Liver (tissue), 9 donors: ENCODE results near the gene RESF1. TPM values are rescaled to one million over a fixed set of nuclear protein-coding genes. Genes with fewer than 3 reads are reported as not detected.

Experiments
- DNase-seq: peaks from one replicate; pipeline ENCODE4 v3.0.0-alpha.2; 2017; ENCODE audit warnings: low spot score
- H3K27ac ChIP-seq, 2 donors: one replicate each; pipeline ENCODE4 v1.7.0; 2013; ENCODE audit warnings: inconsistent platforms in 2 of 2, low read length in 2 of 2, control low read depth in 1 of 2, low read depth in 1 of 2, mild to moderate bottlenecking in 1 of 2
- H3K27me3 ChIP-seq, 4 donors: one replicate each; pipeline versions ENCODE4 v1.6.1 to v1.7.0; 2013; ENCODE audit warnings: low read length in 3 of 4, inconsistent platforms in 1 of 4, mild to moderate bottlenecking in 1 of 4, moderate library complexity in 1 of 4; ENCODE audit not compliant: control insufficient read depth in 4 of 4, insufficient read depth in 4 of 4
- H3K36me3 ChIP-seq, 4 donors: one replicate each; pipeline versions ENCODE4 v1.6.1 to v1.7.0; 2013; ENCODE audit warnings: low read length in 3 of 4, mild to moderate bottlenecking in 3 of 4, low read depth in 1 of 4, moderate library complexity in 1 of 4; ENCODE audit not compliant: control insufficient read depth in 4 of 4, insufficient read depth in 3 of 4
- H3K4me1 ChIP-seq, 4 donors: one replicate each; pipeline versions ENCODE4 v1.6.1 to v1.7.0; 2013; ENCODE audit warnings: low read length in 3 of 4, mild to moderate bottlenecking in 3 of 4, moderate library complexity in 1 of 4; ENCODE audit not compliant: control insufficient read depth in 4 of 4, insufficient read depth in 4 of 4
- H3K4me3 ChIP-seq, 3 donors: one replicate each; pipeline versions ENCODE4 v1.6.1 to v1.7.0; 2013; ENCODE audit warnings: low read length in 3 of 3, control low read depth in 1 of 3, low read depth in 1 of 3, mild to moderate bottlenecking in 1 of 3
- H3K9ac ChIP-seq, 2 donors: one replicate each; pipeline ENCODE4 v1.7.0; 2013; ENCODE audit warnings: low read length in 2 of 2, mild to moderate bottlenecking in 2 of 2, moderate library complexity in 2 of 2, control low read depth in 1 of 2, low read depth in 1 of 2
- H3K9me3 ChIP-seq, 4 donors: one replicate each; pipeline versions ENCODE4 v1.6.1 to v1.7.0; 2013; ENCODE audit warnings: low read length in 3 of 4; ENCODE audit not compliant: control insufficient read depth in 4 of 4
- ATF3 ChIP-seq: IDR thresholded peaks from 2 replicates; pipeline ENCODE4 v1.6.1; 2016; ENCODE audit warnings: antibody characterized with exemption
- CTCF ChIP-seq: fragments of 150-350 bp; IDR thresholded peaks from 2 replicates; pipeline ENCODE4 v1.5.1; 2017; ENCODE audit warnings: improper control_type of control experiment, low read depth, low read length; ENCODE audit not compliant: missing input control
- FOXA2 ChIP-seq: IDR thresholded peaks from 2 replicates; pipeline ENCODE4 v1.6.1; 2016; ENCODE audit warnings: antibody characterized with exemption
- GABPA ChIP-seq, 2 donors: IDR thresholded peaks in 1 of 2; conservative IDR thresholded peaks in 1 of 2; 2 replicates each; pipeline ENCODE4 v1.6.1; 2016; ENCODE audit warnings: antibody characterized with exemption in 2 of 2, mild to moderate bottlenecking in 1 of 2, moderate library complexity in 1 of 2
- MAX ChIP-seq: IDR thresholded peaks from 2 replicates; pipeline ENCODE4 v1.6.1; 2016; ENCODE audit warnings: antibody characterized with exemption
- NR2F2 ChIP-seq: IDR thresholded peaks from 2 replicates; pipeline ENCODE4 v1.6.1; 2016; ENCODE audit warnings: antibody characterized with exemption
- RAD21 ChIP-seq, 2 donors: IDR thresholded peaks; 2 replicates each; pipeline ENCODE4 v1.6.1; 2016; ENCODE audit warnings: antibody characterized with exemption in 2 of 2, mild to moderate bottlenecking in 2 of 2
- RXRA ChIP-seq, 2 donors: IDR thresholded peaks; 2 replicates each; pipeline ENCODE4 v1.6.1; 2017 to 2018; ENCODE audit warnings: antibody characterized with exemption in 2 of 2, mild to moderate bottlenecking in 1 of 2
- SP1 ChIP-seq: IDR thresholded peaks from 2 replicates; pipeline ENCODE4 v1.6.1; 2018; ENCODE audit warnings: antibody characterized with exemption, mild to moderate bottlenecking
- TAF1 ChIP-seq: conservative IDR thresholded peaks from 2 replicates; pipeline ENCODE4 v1.6.1; 2016; ENCODE audit warnings: antibody characterized with exemption, mild to moderate bottlenecking
- YY1 ChIP-seq: IDR thresholded peaks from 2 replicates; pipeline ENCODE4 v1.6.1; 2016; ENCODE audit warnings: antibody characterized with exemption, mild to moderate bottlenecking
- WGBS: extraction: QIAGEN DNeasy Blood & Tissue Kit; methylation state at CpG from one replicate; pipeline ENCODE4 v1.1.7; 2013; 5-methylcytosine and 5-hydroxymethylcytosine counted together
- polyA plus RNA-seq, 2 donors: library from polyadenylated mRNA; stranded (reverse) in 1 of 2; unstranded in 1 of 2; fragments of 200-250 nt in 1 of 2; fragments of >200 nt in 1 of 2; fragmentation: Nextera tagmentation in 1 of 2; extraction: Ambion mirVana in 1 of 2; gene quantifications; one replicate each; pipeline versions ENCODE4 v1.2.1 to v1.2.3, GENCODE V29; 2013 to 2015
- total RNA-seq, 2 donors: library from RNA; depleted of rRNA; stranded (reverse); fragments of >200 nt; gene quantifications; one replicate each; pipeline ENCODE4 v1.2.3, GENCODE V29; 2014
- donor health status: healthy.
- donor health status: healthy.
- donor health status: healthy.
- donor health status: healthy.
- donor health status: healthy.

RESF1 gene
- total and polyA plus RNA-seq, 4 donors, result 19.5 to 69.7 (median 37.2) TPM

GRCh38 chr12:31954925-31955858 is 4.0 kb upstream of the RESF1 start (continued):
- no peak for TF ChIP-seq MAX
- no peak for TF ChIP-seq NR2F2
- TF ChIP-seq SP1, result no peak

- Histone ChIP-seq H3K27ac (peak overlapping the region; percentile 79 to 86), H3K36me3 (peaks cover 0 to 5% (median under 1%) of the 10 kb centered on the region in 4 donors), H3K4me1 (peaks cover 5 to 31% (median 17%) of the 10 kb centered on the region in 4 donors), H3K9me3 (no peaks in the 10 kb centered on the region), H3K4me3 (peak overlapping the region; percentile 60 to 93 (median 82)), H3K9ac (peak overlapping the region; percentile 52 to 94), H3K27me3 (no peaks in the 10 kb centered on the region)
- DNase-seq, result no peak
- 4% methylated on average over 10 of the region's 10 CpGs for WGBS
- TF ChIP-seq ATF3, result no peak
- TF ChIP-seq GABPA (IDR thresholded peaks at IDR 0.05 in 1 of 2, conservative IDR thresholded peaks at IDR 0.05 in 1 of 2), result no peak
- no peak for TF ChIP-seq YY1
- peak; percentile 49 for TF ChIP-seq TAF1
- peak in 1 of 2 donors; percentile 2 for TF ChIP-seq RXRA (IDR thresholded peaks at IDR 0.05)
- TF ChIP-seq NR2F2, result no peak
- TF ChIP-seq CTCF, result no peak
Observed at GRCh38 chr12:31958569-31959160, 550 bp upstream of the RESF1 start.

GRCh38 chr12:31959701-31960391 is 631 bp downstream of the RESF1 start:
- Histone ChIP-seq H3K9ac (peak overlapping the region; percentile 56 to 74), H3K4me1 (peaks cover 5 to 31% (median 17%) of the 10 kb centered on the region in 4 donors), H3K27me3 (no peaks in the 10 kb centered on the region), H3K4me3 (peak overlapping the region; percentile 60 to 93 (median 82)), H3K9me3 (no peaks in the 10 kb centered on the region), H3K36me3 (peaks cover 0 to 11% (median 4%) of the 10 kb centered on the region in 4 donors), H3K27ac (peak overlapping the region; percentile 79 to 86)
- WGBS, result under 1% methylated on average over 47 of the region's 47 CpGs
- DNase-seq, result peak; percentile 77
- peak in 1 of 2 donors; percentile 32 for TF ChIP-seq RAD21 (IDR thresholded peaks at IDR 0.05)
- TF ChIP-seq FOXA2, result no peak
- TF ChIP-seq YY1, result peak; percentile 5
- TF ChIP-seq RXRA (IDR thresholded peaks at IDR 0.05), result no peak
- peak; percentile 12 for TF ChIP-seq CTCF
